Esophagus (tissue), 2 donors: ENCODE results near the gene PRKRIP1. TPM values are rescaled to one million over a fixed set of nuclear protein-coding genes. Genes with fewer than 3 reads are reported as not detected.

Experiments used
- H3K27ac ChIP-seq, 2 donors: one replicate each; pipeline ENCODE4 v1.5.1; 2013; ENCODE audit warnings: low read depth in 2 of 2, mild to moderate bottlenecking in 2 of 2, inconsistent platforms in 1 of 2, low read length in 1 of 2, moderate library complexity in 1 of 2
- H3K27me3 ChIP-seq, 2 donors: one replicate each; pipeline ENCODE4 v1.6.1; 2013; ENCODE audit warnings: low read length in 2 of 2, control low read depth in 1 of 2, mild to moderate bottlenecking in 1 of 2; ENCODE audit not compliant: insufficient read depth in 2 of 2, control insufficient read depth in 1 of 2
- H3K36me3 ChIP-seq, 2 donors: one replicate each; pipeline ENCODE4 v1.6.1; 2013; ENCODE audit warnings: low read length in 1 of 2; ENCODE audit not compliant: control insufficient read depth in 2 of 2, insufficient read depth in 2 of 2
- H3K4me1 ChIP-seq, 2 donors: one replicate each; pipeline ENCODE4 v1.6.1; 2013; ENCODE audit warnings: low read length in 1 of 2; ENCODE audit not compliant: control insufficient read depth in 2 of 2, insufficient read depth in 2 of 2
- H3K4me3 ChIP-seq, 2 donors: one replicate each; pipeline ENCODE4 v1.5.1; 2013; ENCODE audit warnings: low read length in 2 of 2, mild to moderate bottlenecking in 2 of 2, low read depth in 1 of 2, moderate library complexity in 1 of 2
- H3K9me3 ChIP-seq, 2 donors: one replicate each; pipeline ENCODE4 v1.6.1; 2013; ENCODE audit warnings: mild to moderate bottlenecking in 2 of 2, low read depth in 1 of 2, low read length in 1 of 2, moderate library complexity in 1 of 2; ENCODE audit not compliant: control insufficient read depth in 2 of 2, insufficient read depth in 1 of 2
- WGBS, 2 donors: extraction: QIAGEN DNeasy Blood & Tissue Kit; methylation state at CpG; one replicate each; pipeline ENCODE4 v1.1.7; 2013; 5-methylcytosine and 5-hydroxymethylcytosine counted together
- polyA plus RNA-seq, 2 donors: library from polyadenylated mRNA; stranded (reverse); fragments of 200-250 nt; gene quantifications; one replicate each; pipeline ENCODE4 v1.2.3, GENCODE V29; 2013
- donor health status: healthy with polysubstance abuse.
- donor health status: Bipolar disorder and iron deficiency.

Gene PRKRIP1
- polyA plus RNA-seq, 2 donors, result 15.9 to 21.1 TPM

DNA sequence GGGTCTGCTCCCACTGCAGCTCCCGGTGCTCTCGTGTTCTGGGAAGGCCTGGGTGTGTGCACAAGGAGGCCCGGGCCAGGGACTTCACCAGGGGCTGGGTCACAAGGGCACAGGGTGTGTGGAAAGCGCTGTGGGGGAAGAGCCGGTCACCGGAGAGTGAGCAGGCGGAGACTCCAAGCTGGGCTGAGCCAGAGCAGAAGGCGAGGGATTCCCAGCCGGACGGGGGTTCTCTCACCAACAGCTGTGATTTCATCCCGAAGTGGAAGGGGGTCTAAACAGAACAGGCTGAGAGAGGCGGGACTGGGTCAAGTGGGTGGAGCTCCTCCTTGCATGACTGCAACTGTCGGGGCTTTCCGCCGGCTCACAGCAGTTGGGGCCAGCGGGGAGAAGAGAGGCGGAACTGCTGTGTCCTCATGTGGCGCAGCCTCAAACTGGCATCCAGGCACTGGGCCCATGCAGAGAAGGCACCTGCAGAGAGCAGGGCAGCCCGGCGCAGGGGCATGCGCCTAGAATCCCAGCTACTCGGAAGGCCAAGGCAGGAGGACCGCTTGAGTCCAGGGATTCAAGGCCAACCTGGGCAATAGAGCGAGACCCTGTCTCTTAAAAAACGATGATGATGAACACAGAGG is 29.6 kb downstream of the PRKRIP1 start:
- H3K36me3 ChIP-seq, result peaks cover 8 to 26% of the 10 kb centered on the region in 2 donors

DNA sequence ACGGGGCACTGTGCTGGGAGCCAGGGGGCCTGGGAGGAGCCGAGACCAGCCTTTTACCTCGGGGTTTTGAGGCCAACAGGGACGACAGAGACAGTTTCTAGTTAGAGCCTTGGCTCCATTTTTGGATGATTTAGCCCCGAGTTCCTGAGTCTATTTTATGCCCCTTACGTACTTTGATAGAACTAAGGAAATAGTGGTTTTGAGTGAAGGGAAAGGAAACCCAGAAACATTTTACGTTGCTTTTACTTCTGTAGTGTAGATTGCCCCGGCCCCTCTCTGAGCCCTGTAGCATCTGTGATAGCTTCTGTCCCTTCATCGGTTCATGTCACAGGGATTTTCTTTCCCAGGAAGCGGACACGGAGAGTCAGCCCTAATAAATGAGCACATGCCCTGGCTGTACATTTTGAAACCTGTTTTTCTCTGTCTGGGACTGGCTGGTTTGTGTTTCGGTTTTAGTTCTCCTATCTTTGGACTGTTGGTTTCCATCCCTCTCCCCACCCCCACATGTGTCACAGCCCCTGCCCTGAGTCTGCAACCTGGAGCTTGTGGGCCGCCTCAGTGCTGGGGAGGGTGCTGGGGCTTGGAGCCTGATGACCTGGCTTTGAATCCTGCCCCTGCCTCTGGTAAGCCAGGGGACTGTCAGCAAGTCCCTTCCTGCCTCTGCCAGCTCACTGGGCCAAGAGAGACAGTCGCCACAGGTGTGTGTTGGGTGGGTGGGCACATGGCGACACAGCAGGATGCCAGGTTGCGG is 30.3 kb downstream of the PRKRIP1 start:
- H3K27me3 ChIP-seq, result no peaks in the 10 kb centered on the region
- no peak overlapping the region for H3K4me3 ChIP-seq
- H3K9me3 ChIP-seq, result no peaks in the 10 kb centered on the region
- 71 to 77% methylated on average over 16 of the region's 16 CpGs for WGBS, 2 donors
- peaks cover 8 to 26% of the 10 kb centered on the region in 2 donors for H3K36me3 ChIP-seq
- H3K27ac ChIP-seq, result peak overlapping the region; percentile 65 to 73
- peaks cover 0 to 3% of the 10 kb centered on the region in 2 donors for H3K4me1 ChIP-seq

More for the DNA sequence above, 29.6 kb downstream of the PRKRIP1 start:
- peak overlapping the region; percentile 65 to 71 for H3K27ac ChIP-seq
- H3K9me3 ChIP-seq, result no peaks in the 10 kb centered on the region
- no peak overlapping the region for H3K4me3 ChIP-seq
- H3K27me3 ChIP-seq, result no peaks in the 10 kb centered on the region
- peaks cover 0 to 3% of the 10 kb centered on the region in 2 donors for H3K4me1 ChIP-seq
- 52 to 65% methylated on average over 25 of the region's 25 CpGs for WGBS, 2 donors

DNA sequence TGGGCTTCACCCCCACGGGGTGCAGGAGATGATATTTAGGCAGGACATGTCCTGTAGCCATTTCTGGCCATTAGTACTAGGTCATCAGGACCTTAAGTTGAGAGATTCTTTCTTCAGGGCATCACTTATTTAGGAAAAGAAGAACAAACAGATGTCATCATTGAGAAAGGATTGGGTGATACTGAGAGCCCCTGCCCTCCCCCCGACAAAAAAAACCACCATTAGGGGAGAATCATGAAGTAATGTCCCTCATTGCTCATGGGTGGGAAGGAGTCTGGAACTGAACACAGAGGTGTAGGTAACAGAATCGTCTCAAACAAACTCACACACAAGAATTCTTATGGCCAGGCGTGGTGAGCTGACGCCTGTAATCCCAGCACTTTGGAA is 30.8 kb downstream of the PRKRIP1 start:
- H3K4me3 ChIP-seq, result no peak overlapping the region
- H3K4me1 ChIP-seq, result peaks cover 0 to 5% of the 10 kb centered on the region in 2 donors
- WGBS, 2 donors, result 76 to 80% methylated on average over 5 of the region's 5 CpGs
- H3K9me3 ChIP-seq, result no peaks in the 10 kb centered on the region
- H3K36me3 ChIP-seq, result peaks cover 8 to 26% of the 10 kb centered on the region in 2 donors
- H3K27ac ChIP-seq, result peak overlapping the region; percentile 41 to 73
- no peaks in the 10 kb centered on the region for H3K27me3 ChIP-seq

DNA sequence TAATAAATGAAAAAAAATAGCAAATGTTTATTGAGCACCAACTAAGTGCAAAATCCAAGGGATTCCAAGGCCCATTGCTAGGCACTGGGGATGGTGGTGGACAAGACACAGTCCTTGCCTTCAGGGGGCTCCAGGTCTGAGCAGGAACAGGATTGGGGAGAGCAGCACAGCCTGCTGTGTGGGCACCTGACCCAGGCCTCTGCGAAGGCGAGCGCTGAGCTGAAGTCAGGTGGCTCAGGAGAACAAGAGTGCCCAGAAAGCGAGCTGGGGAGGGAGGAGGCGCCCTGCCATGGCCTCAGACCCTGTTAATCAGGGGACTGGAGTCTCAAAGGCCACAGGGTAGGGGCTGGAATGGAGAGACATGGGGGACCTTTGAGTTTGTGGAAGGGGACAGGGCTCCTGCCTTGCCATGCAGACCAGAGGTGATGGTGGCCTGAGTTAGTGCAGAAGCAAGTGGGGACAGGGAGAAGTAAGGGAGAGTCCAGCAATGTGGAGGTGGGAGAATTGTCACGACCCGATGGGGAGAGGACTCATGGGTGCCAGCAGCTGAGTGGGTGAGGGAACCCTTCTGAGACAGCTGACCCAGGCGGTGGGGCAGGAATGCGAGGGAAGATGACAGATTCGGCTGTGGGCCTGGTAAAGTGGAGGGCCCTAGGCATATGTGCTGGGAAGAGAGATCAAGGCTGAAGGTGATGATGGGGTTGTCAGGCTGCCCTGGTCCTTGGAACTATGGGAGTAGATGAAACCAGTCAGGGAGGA is 33.2 kb downstream of the PRKRIP1 start:
- Histone ChIP-seq H3K9me3 (no peaks in the 10 kb centered on the region), H3K27ac (no peak overlapping the region), H3K36me3 (peaks cover 6 to 22% of the 10 kb centered on the region in 2 donors), H3K4me1 (peaks cover 0 to 9% of the 10 kb centered on the region in 2 donors), H3K27me3 (no peaks in the 10 kb centered on the region), H3K4me3 (no peak overlapping the region)
- 94% methylated on average over 10 of the region's 10 CpGs for WGBS, 2 donors

DNA sequence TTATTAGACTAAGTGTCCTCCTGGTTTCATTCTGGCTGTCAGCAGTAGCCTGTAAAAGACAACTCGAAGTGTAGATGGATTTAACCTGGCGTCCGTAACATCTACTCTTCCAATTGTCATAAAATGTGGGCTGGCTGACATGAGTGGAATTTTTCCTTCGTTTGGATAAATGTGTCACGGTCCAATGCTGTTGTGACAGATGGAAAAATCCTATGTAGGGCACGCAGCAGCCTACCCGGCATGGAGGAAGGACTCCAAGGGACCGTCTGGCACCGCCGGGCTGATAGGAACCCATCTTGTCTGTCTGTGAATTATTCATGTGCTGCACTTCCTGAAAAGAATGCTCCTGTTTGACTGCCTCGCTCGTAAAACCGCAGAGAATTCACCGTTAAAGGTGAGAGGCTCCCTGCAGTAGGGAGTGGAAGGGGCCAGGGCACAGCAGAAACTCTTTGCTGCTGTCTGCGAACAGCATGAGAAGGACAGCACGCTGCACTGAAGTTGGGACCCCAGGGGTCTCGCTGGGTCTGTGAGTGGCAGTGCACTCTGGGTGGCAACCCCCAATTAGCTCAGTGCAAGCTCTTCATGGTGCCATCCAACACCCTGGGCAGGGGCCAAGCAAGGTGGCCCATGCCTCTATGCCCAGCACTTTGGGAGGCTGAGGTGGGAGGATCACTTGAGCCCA is 35.6 kb downstream of the PRKRIP1 start:
- Histone ChIP-seq H3K27me3 (no peaks in the 10 kb centered on the region), H3K27ac (peak overlapping the region; percentile 20 to 70), H3K9me3 (no peaks in the 10 kb centered on the region), H3K4me3 (no peak overlapping the region), H3K36me3 (peaks cover 0 to 4% of the 10 kb centered on the region in 2 donors), H3K4me1 (peaks cover 0 to 6% of the 10 kb centered on the region in 2 donors)
- 34 to 40% methylated on average over 17 of the region's 17 CpGs for WGBS, 2 donors

DNA sequence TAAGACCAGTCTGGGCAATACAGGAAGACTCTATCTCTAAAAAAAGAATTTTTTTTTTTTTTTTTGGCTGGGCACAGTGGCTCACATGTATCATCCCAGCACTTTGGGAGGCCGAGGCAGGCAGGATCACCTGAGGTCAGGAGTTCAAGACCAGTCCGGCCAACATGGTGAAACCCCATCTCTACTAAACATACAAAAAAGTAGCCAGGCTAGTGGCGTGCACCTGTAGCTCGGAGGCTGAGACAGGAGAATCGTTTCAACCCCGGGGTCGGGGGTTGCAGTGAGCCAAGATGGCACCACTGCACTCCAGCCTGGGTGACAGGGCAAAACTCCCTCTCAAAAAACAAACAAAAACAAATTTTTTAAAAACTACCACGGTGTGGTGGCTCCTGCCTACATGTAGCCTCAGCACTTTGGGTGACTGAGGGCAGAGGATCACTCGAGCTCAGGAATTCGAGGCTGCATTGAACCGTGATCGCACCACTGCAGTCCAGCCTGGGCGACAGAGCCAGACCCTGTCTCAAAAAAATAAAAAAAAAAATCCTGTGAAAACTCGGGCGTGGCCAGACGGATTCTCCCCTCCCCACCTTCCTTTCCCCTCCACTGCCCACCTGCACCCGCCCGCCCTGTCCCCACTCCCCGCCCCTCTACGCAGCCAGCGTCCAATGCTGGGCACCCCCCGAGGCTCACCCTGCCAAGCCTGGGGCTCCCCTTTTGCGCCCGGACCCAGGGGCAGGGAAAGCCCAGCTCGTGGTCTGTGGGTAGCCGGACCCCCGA is 36.5 kb downstream of the PRKRIP1 start:
- Histone ChIP-seq H3K9me3 (no peaks in the 10 kb centered on the region), H3K27me3 (no peaks in the 10 kb centered on the region), H3K27ac (peak overlapping the region; percentile 60 to 73), H3K4me1 (peaks cover 0 to 6% of the 10 kb centered on the region in 2 donors), H3K36me3 (peaks cover 0 to 2% of the 10 kb centered on the region in 2 donors), H3K4me3 (peak overlapping the region; percentile 65 to 67)
- 26 to 29% methylated on average over 26 to 27 of the region's 27 CpGs for WGBS, 2 donors

DNA sequence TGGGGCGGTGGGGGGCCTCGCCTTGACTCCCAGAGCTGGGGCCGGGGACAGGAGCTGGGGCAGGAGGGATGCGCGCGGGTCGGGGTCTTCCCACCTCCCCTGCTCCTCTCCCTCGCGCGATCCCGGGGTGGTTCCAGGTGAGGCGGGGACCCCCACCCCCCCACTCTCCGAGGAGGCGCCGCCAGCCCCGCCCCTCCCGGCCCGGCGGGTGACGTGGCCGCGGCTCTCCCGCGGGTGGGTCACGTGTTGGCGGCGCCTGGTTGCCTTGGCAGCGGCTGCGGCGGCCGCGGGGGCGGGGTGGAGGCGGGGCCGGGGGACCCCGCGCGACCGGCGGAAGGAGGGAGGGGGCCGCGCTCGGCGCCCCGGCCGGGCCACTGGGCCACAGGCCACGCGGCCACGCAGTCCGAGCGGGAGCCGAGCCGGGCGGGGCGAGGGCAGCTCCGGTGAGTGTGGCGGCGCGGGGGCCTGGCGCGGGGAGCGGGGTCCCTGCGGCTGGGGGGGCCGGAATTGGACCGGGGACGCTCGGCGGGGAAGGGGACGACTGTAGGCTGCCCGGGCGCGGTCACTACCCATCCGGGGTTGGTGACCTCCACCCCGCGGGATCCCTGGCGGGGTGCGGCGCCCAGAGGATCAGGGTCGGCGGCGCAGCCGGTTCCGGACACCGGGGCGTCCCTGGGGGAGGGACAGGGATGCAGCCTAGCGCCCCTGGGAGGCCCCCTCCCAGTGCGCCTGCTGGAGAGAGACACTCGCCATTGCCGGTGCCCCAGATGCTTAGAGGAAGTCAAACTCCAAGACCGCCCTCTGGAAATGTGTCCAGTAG is 37.3 kb downstream of the PRKRIP1 start, which contains the start of gene ORAI2:
TSS of gene ORAI2 (plus strand) at position 357 of the 820 bp plus-strand sequence. CDS start 5,382 bp downstream, outside the sequence.
- H3K36me3 ChIP-seq, result no peaks in the 10 kb centered on the region
- H3K4me3 ChIP-seq, result peak within 1 kb of the TSS; percentile 65 to 67
- H3K27me3 ChIP-seq, result no peaks in the 10 kb centered on the region
- peak within 1 kb of the TSS; percentile 60 to 73 for H3K27ac ChIP-seq
- peaks cover 0 to 6% of the 10 kb centered on the region in 2 donors for H3K4me1 ChIP-seq
- 0 to 1% methylated on average over 56 to 90 of the region's 90 CpGs for WGBS, 2 donors
- H3K9me3 ChIP-seq, result no peaks in the 10 kb centered on the region

DNA sequence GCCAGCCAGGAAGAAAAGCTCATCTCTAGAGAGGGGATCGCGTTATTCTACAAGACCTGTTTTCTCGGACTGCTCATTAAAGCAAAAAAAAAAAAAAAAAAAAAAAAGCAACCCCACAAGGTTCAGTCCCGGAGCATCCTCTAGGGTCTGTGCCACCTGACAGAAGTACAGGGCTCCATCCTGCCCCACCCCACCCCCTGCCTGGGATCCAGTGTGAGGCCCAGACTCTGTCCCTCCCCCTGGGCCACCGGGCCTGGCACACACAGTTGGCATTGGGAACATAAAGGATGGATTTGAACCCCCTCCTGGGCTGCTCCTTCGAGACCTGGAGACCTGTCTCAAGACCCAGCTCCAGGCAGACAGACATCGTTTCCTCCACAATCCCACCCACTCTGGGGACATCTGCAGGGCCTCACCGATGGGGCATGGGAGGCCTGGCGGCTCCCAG is 37.9 kb downstream of the PRKRIP1 start:
- Histone ChIP-seq H3K4me3 (peak overlapping the region; percentile 65 to 67), H3K27ac (peak overlapping the region; percentile 24 to 45), H3K36me3 (peaks cover 0 to 4% of the 10 kb centered on the region in 2 donors), H3K27me3 (no peaks in the 10 kb centered on the region), H3K9me3 (no peaks in the 10 kb centered on the region), H3K4me1 (peaks cover 0 to 6% of the 10 kb centered on the region in 2 donors)
- 31 to 35% methylated on average over 9 of the region's 9 CpGs for WGBS, 2 donors
